ENCODE measurements around the gene NREP.

GRCh38 chr5:111775224-111775623 lies 18.2 kb upstream of the NREP start:
- TF ChIP-seq EZH2 (IDR thresholded peaks at IDR 0.05; ENCODE audit: insufficient read depth, poor library complexity, severe bottlenecking) (no peak), EZH2phosphoT487 (IDR thresholded peaks at IDR 0.05; ENCODE audit: insufficient read depth, low read depth) (no peak)
